ENCODE data around the gene NUP37. TPM values are rescaled to one million over a fixed set of nuclear protein-coding genes. Genes with fewer than 3 reads are reported as not detected.

The NUP37 gene
- total and polyA plus RNA-seq, 2 of the 8 experiments (the other 6 are each of a cell fraction or from before 2014, with no cell fraction given): 53.5 to 71.0 TPM

- Histone ChIP-seq H3K4me1 (replicated peaks in 1 of 4; ENCODE audit: control insufficient read depth in 3 of 4, insufficient read depth in 4 of 4, low read length in 3 of 4) (no peaks in the 10 kb centered on the region), H3K4me3 (ENCODE audit: extremely low read depth in 1 of 4, insufficient read depth in 2 of 4, low read depth in 3 of 4, low read length in 4 of 4) (no peak overlapping the region), H4K5ac (ENCODE audit: insufficient read length, low read depth, low read length) (no peak overlapping the region), H3K14ac (ENCODE audit: insufficient read length) (no peak overlapping the region), H3K4me2 (ENCODE audit: insufficient read depth in 1 of 2, low read depth in 2 of 2, low read length in 2 of 2) (no peak overlapping the region), H3K79me2 (ENCODE audit: control insufficient read depth in 1 of 2, insufficient read depth in 2 of 2, low read length in 2 of 2) (no peaks in the 10 kb centered on the region), H3K23me2 (ENCODE audit: low read depth, low read length) (no peaks in the 10 kb centered on the region), H3K9ac (replicated peaks in 1 of 4; ENCODE audit: extremely low read depth in 1 of 4, low read depth in 3 of 4, low read length in 3 of 4) (no peak overlapping the region), H2AFZ (ENCODE audit: low read length) (no peak overlapping the region), H3K27ac (ENCODE audit: low read depth, low read length) (no peak overlapping the region), H3K36me3 (ENCODE audit: control insufficient read depth in 2 of 4, insufficient read depth in 4 of 4, low read length in 3 of 4) (peaks cover 0 to 19% (median 10%) of the 10 kb centered on the region in 4 experiments; a peak in 4 of 8 replicates), H4K8ac (ENCODE audit: extremely low read depth, insufficient read depth, low read length) (no peak overlapping the region), H2BK120ac (replicated peaks; ENCODE audit: low read depth, low read length) (no peak overlapping the region), H3K9me3 (ENCODE audit: insufficient read depth in 2 of 2, low read depth in 1 of 2, low read length in 1 of 2) (no peaks in the 10 kb centered on the region), H2BK15ac (ENCODE audit: low read length) (no peak overlapping the region), H3K56ac (replicated peaks; ENCODE audit: insufficient read length, low read depth, low read length) (no peak overlapping the region), H4K20me1 (replicated peaks in 1 of 2; ENCODE audit: control insufficient read depth in 1 of 2, insufficient read depth in 2 of 2, low read length in 2 of 2) (no peaks in the 10 kb centered on the region), H3K4ac (replicated peaks; ENCODE audit: insufficient read length, low read depth, low read length) (no peak overlapping the region), H3K27me3 (replicated peaks in 1 of 4; ENCODE audit: control insufficient read depth in 3 of 4, extremely low read depth in 1 of 4, insufficient read depth in 3 of 4, low read length in 3 of 4) (no peaks in the 10 kb centered on the region), H2BK5ac (ENCODE audit: low read depth, low read length) (no peak overlapping the region), H3K23ac (ENCODE audit: insufficient read length) (no peak overlapping the region), H4K91ac (replicated peaks; ENCODE audit: insufficient read length, low read length) (no peak overlapping the region), H3K18ac (ENCODE audit: extremely low read depth, low read length) (no peak overlapping the region), H2BK20ac (ENCODE audit: low read length) (no peak overlapping the region), H2BK12ac (ENCODE audit: low read depth, low read length) (no peak overlapping the region), H3K79me1 (ENCODE audit: low read depth, low read length) (no peaks in the 10 kb centered on the region), H2AK5ac (ENCODE audit: low read depth, low read length) (no peak overlapping the region)
- DNase-seq (ENCODE audit: low read depth in 1 of 2, low spot score in 2 of 2) (no peak), FAIRE-seq (no peak)
- ChIA-PET CTCF (ENCODE audit: partially characterized antibody) (interaction anchor here (0.5 to 2.6 kb wide), 9 partner anchors 11 to 715 kb away, joined by 3 to 10 read pairs (median 4); no protein-coding TSS in a partner anchor), POLR2A (ENCODE audit: partially characterized antibody) (no interaction called here)
- 89% methylated on average over 3 of the region's 3 CpGs; no CpG with 5 or more reads in 1 of the 2 experiments for WGBS, 2 experiments (ENCODE audit: extremely low coverage in 1 of 2, insufficient coverage in 1 of 2, insufficient read length in 1 of 2, insufficient replicate concordance in 2 of 2, low coverage in 1 of 2, low lambda C conversion rate in 2 of 2, missing lambda C conversion rate in 1 of 2)
- no peak for TF ChIP-seq EP300 (IDR thresholded peaks at IDR 0.05; ENCODE audit: borderline replicate concordance in 1 of 2, low read depth in 2 of 2, low read length in 2 of 2)
- TF ChIP-seq EGR1 (IDR thresholded peaks at IDR 0.05; ENCODE audit: borderline replicate concordance, low read depth, low read length): no peak
- TF ChIP-seq PHF8 (conservative IDR thresholded peaks at IDR 0.05; ENCODE audit: low read depth, low read length): no peak
Observed at GRCh38 chr12:102096855-102097254, 23.1 kb downstream of the NUP37 start.
